Activated CD4-positive, alpha-beta T cell treated with anti-CD3 and anti-CD28 coated beads for 1 hour (primary cell): ENCODE measurements around the gene ATP2A3.

Experiments used
- DNase-seq: peaks from one replicate; pipeline ENCODE4 v3.0.0-alpha.2; 2020

Gene ATP2A3

GRCh38 chr17:3925684-3926485 is 38.4 kb downstream of the ATP2A3 start:
- DNase-seq = no peak

GRCh38 chr17:3924512-3925350 is 39.5 kb downstream of the ATP2A3 start:
- no peak for DNase-seq

- DNase-seq = no peak
These were observed 40.6 kb downstream of the ATP2A3 start for GRCh38 chr17:3923466-3924190.

GRCh38 chr17:3922765-3923164 is 41.5 kb downstream of the ATP2A3 start:
- no peak for DNase-seq

- no peak for DNase-seq
These were observed 42.5 kb downstream of the ATP2A3 start for GRCh38 chr17:3921502-3922319.

GRCh38 chr17:3921006-3921405 is 43.2 kb downstream of the ATP2A3 start:
- DNase-seq = no peak

GRCh38 chr17:3919123-3919624 is 45.1 kb downstream of the ATP2A3 start:
- DNase-seq = no peak

GRCh38 chr17:3918372-3919122 is 45.7 kb downstream of the ATP2A3 start:
- DNase-seq = no peak

- DNase-seq = no peak
These were observed 46.8 kb downstream of the ATP2A3 start for GRCh38 chr17:3917391-3917931.

GRCh38 chr17:3916825-3917224 is 47.4 kb downstream of the ATP2A3 start:
- no peak for DNase-seq

- DNase-seq = no peak
These were observed 48.1 kb downstream of the ATP2A3 start, which contains the start of gene P2RX1 for GRCh38 chr17:3915995-3916696. Gene P2RX1, minus strand, starts transcription at chr17:3916465. Its CDS starts 240 bp downstream, at chr17:3916225.

- no peak for DNase-seq
These were observed 48.6 kb downstream of the ATP2A3 start for GRCh38 chr17:3915581-3915994.

GRCh38 chr17:3914312-3914670 is 49.9 kb downstream of the ATP2A3 start:
- no peak for DNase-seq

- DNase-seq = peak; percentile 68
These were observed 50.5 kb downstream of the ATP2A3 start for GRCh38 chr17:3913531-3914311.

- DNase-seq = no peak
These were observed 51.4 kb downstream of the ATP2A3 start for GRCh38 chr17:3912827-3913226.

- peak; percentile 38 for DNase-seq
These were observed 52.8 kb downstream of the ATP2A3 start for GRCh38 chr17:3911271-3912053.

- DNase-seq = no peak
These were observed 53.6 kb downstream of the ATP2A3 start for GRCh38 chr17:3910420-3911270.

GRCh38 chr17:3909257-3909656 is 55.0 kb downstream of the ATP2A3 start:
- no peak for DNase-seq
